Measurements from ENCODE around the gene AANAT. TPM values are rescaled to one million over a fixed set of nuclear protein-coding genes. Genes with fewer than 3 reads are reported as not detected.

Gene AANAT
- total and polyA plus RNA-seq, 2 donors (not counting 3 experiments of a cell fraction or from before 2014, with no cell fraction given) = not detected

GRCh38 chr17:76422406-76422805 lies 45.0 kb upstream of the AANAT start:
- ChIA-PET CTCF (interaction anchor here (1.1 kb wide), 1 partner anchor 13 kb away, joined by 3 read pairs; no protein-coding TSS in a partner anchor), POLR2A (no interaction called here)
- FAIRE-seq = no peak
- BruUV-seq (replicated peaks) = no TSS peak
- H3K9ac ChIP-seq (replicated peaks; ENCODE audit: extremely low read depth, insufficient read depth, low read length) = no peak overlapping the region
- H3K4me3 ChIP-seq (replicated peaks in 1 of 3; ENCODE audit: insufficient read depth in 1 of 3, low read depth in 1 of 3, low read length in 3 of 3) = no peak overlapping the region
- dilution Hi-C loops (cut with MboI; ENCODE audit: extremely low pct_ligation_motif_present, low sequenced_read_pairs) (no loop called here), intact Hi-C loops (cut with micrococcal nuclease) (no loop called here)
- H3K36me3 ChIP-seq (ENCODE audit: control insufficient read depth in 2 of 2, extremely low read depth in 1 of 2, insufficient read depth in 2 of 2, low read length in 2 of 2) = peaks cover 0 to 3% of the 10 kb centered on the region in 2 experiments
- H2AFZ ChIP-seq (ENCODE audit: low read depth, low read length) = no peak overlapping the region
- peaks cover 18% of the 10 kb centered on the region for H3K79me2 ChIP-seq (ENCODE audit: control insufficient read depth, insufficient read depth, low read length)
- no peaks in the 10 kb centered on the region for H4K20me1 ChIP-seq (replicated peaks; ENCODE audit: control insufficient read depth, extremely low read depth, insufficient read depth, low read length)
- H3K9me3 ChIP-seq (replicated peaks; ENCODE audit: control insufficient read depth, insufficient read depth, low read length) = no peaks in the 10 kb centered on the region
- H3K27me3 ChIP-seq (ENCODE audit: control insufficient read depth in 2 of 2, insufficient read depth in 2 of 2, low read length in 2 of 2) = no peaks in the 10 kb centered on the region
- no peak overlapping the region for H3K4me2 ChIP-seq (ENCODE audit: insufficient read depth, low read length)
- peaks cover 9% of the 10 kb centered on the region for H3K4me1 ChIP-seq (ENCODE audit: control insufficient read depth, extremely low read depth, insufficient read depth, low read length)
- H3K9me1 ChIP-seq (replicated peaks; ENCODE audit: control insufficient read depth, extremely low read depth, insufficient read depth, low read length) = no peaks in the 10 kb centered on the region
- no peak for DNase-seq (ENCODE audit: low read depth, low spot score)
- H3K27ac ChIP-seq (ENCODE audit: insufficient read depth, low read depth, low read length) = no peak overlapping the region
- TF ChIP-seq JUN (IDR thresholded peaks at IDR 0.05; ENCODE audit: borderline replicate concordance, insufficient read depth, insufficient read length, low read depth) (no peak), MAX (IDR thresholded peaks at IDR 0.05; ENCODE audit: insufficient read depth, insufficient read length) (no peak), POLR2A (IDR thresholded peaks at IDR 0.05; ENCODE audit: low read depth, low read length) (no peak), MYC (IDR thresholded peaks at IDR 0.05; ENCODE audit: low read depth, low read length) (no peak), CTCF (IDR thresholded peaks at IDR 0.05; ENCODE audit: extremely low read depth in 1 of 2, insufficient read depth in 1 of 2, low read depth in 1 of 2, low read length in 2 of 2) (no peak), EZH2 (IDR thresholded peaks at IDR 0.05; ENCODE audit: borderline replicate concordance, low read depth, low read length, severe bottlenecking) (no peak), FOS (IDR thresholded peaks at IDR 0.05; ENCODE audit: borderline replicate concordance, insufficient read depth, low read length) (no peak), POLR2AphosphoS5 (IDR thresholded peaks at IDR 0.05; ENCODE audit: insufficient read depth, low read depth, low read length) (no peak), GATA2 (IDR thresholded peaks at IDR 0.05; ENCODE audit: insufficient read depth, insufficient read length, low read depth, low read length) (no peak)

Measured in endothelial cell of umbilical vein (primary cell).